Central memory CD8-positive, alpha-beta T cell (primary cell): ENCODE measurements around the gene C1QTNF6.

Experiments used
- ATAC-seq: fragments of 150-1000 bp; cut with Tn5 transposase; replicated peaks from 2 replicates; pipeline ENCODE4 v1.10.0; 2022; ENCODE audit warnings: mild to moderate bottlenecking, moderate FRiP score, moderate number of reproducible peaks; ENCODE audit not compliant: poor library complexity, severe bottlenecking; ENCODE audit errors: extremely low read depth
- DNase-seq, 2 donors: peaks; one replicate each; pipeline ENCODE4 v3.0.0; 2021; ENCODE audit warnings: low spot score in 2 of 2
- H3K27ac Mint-ChIP-seq: one replicate; pipeline ENCODE4 v1.8.0; 2022; ENCODE audit warnings: low read depth, mild to moderate bottlenecking, moderate library complexity, mixed read lengths
- H3K27me3 Mint-ChIP-seq: one replicate; pipeline ENCODE4 v1.8.0; 2022; ENCODE audit warnings: mixed read lengths
- H3K36me3 Mint-ChIP-seq: one replicate; pipeline ENCODE4 v1.8.0; 2022; ENCODE audit warnings: mild to moderate bottlenecking, moderate library complexity, mixed read lengths; ENCODE audit not compliant: insufficient read depth
- H3K4me1 Mint-ChIP-seq: one replicate; pipeline ENCODE4 v1.8.0; 2022; ENCODE audit warnings: mixed read lengths
- H3K4me3 Mint-ChIP-seq: one replicate; pipeline ENCODE4 v1.8.0; 2022; ENCODE audit warnings: mild to moderate bottlenecking, moderate library complexity, mixed read lengths
- H3K9me3 Mint-ChIP-seq: one replicate; pipeline ENCODE4 v1.8.0; 2022; ENCODE audit warnings: mixed read lengths

The C1QTNF6 gene

GRCh38 chr22:37148742-37149665, 39.0 kb downstream of the C1QTNF6 start:
- no peak for ATAC-seq

GRCh38 chr22:37148031-37148651, 39.9 kb downstream of the C1QTNF6 start:
- peaks cover 52% of the 10 kb centered on the region for H3K36me3 Mint-ChIP-seq

More at GRCh38 chr22:37148742-37149665, 39.0 kb downstream of the C1QTNF6 start:
- peak overlapping the region; percentile 93 for H3K4me3 Mint-ChIP-seq
- peak overlapping the region; percentile 92 for H3K27ac Mint-ChIP-seq
- DNase-seq = no peak
- H3K27me3 Mint-ChIP-seq = no peaks in the 10 kb centered on the region
- peaks cover 4% of the 10 kb centered on the region for H3K9me3 Mint-ChIP-seq
- H3K4me1 Mint-ChIP-seq = peaks cover 69% of the 10 kb centered on the region
- peaks cover 43% of the 10 kb centered on the region for H3K36me3 Mint-ChIP-seq

GRCh38 chr22:37147186-37147990, 40.7 kb downstream of the C1QTNF6 start:
- peak overlapping the region; percentile 93 for H3K4me3 Mint-ChIP-seq
- H3K27me3 Mint-ChIP-seq = no peaks in the 10 kb centered on the region
- no peak for DNase-seq
- ATAC-seq = no peak
- H3K9me3 Mint-ChIP-seq = peaks cover 4% of the 10 kb centered on the region
- peaks cover 55% of the 10 kb centered on the region for H3K36me3 Mint-ChIP-seq
- H3K27ac Mint-ChIP-seq = peak overlapping the region; percentile 92
- peaks cover 86% of the 10 kb centered on the region for H3K4me1 Mint-ChIP-seq

More at GRCh38 chr22:37148031-37148651, 39.9 kb downstream of the C1QTNF6 start:
- Mint-ChIP-seq H3K4me3 (peak overlapping the region; percentile 93), H3K4me1 (peaks cover 78% of the 10 kb centered on the region), H3K27ac (peak overlapping the region; percentile 92), H3K9me3 (peaks cover 4% of the 10 kb centered on the region), H3K27me3 (no peaks in the 10 kb centered on the region)
- no peak for DNase-seq
- no peak for ATAC-seq

- Mint-ChIP-seq H3K27me3 (no peaks in the 10 kb centered on the region), H3K27ac (peak overlapping the region; percentile 92), H3K4me1 (peaks cover 86% of the 10 kb centered on the region), H3K9me3 (peaks cover 4% of the 10 kb centered on the region), H3K36me3 (peaks cover 55% of the 10 kb centered on the region), H3K4me3 (peak overlapping the region; percentile 93)
- ATAC-seq (no peak), DNase-seq (no peak)
These were observed 41.4 kb downstream of the C1QTNF6 start for GRCh38 chr22:37146507-37147180.

- H3K27me3 Mint-ChIP-seq = no peaks in the 10 kb centered on the region
These were observed 42.0 kb downstream of the C1QTNF6 start for GRCh38 chr22:37146051-37146385.

GRCh38 chr22:37145180-37146050, 42.6 kb downstream of the C1QTNF6 start:
- Mint-ChIP-seq H3K27me3 (no peaks in the 10 kb centered on the region), H3K4me3 (peak overlapping the region; percentile 93), H3K27ac (peak overlapping the region; percentile 92), H3K4me1 (peaks cover 78% of the 10 kb centered on the region), H3K36me3 (peaks cover 51% of the 10 kb centered on the region), H3K9me3 (no peaks in the 10 kb centered on the region)
- no peak for ATAC-seq
- no peak for DNase-seq

More at GRCh38 chr22:37146051-37146385, 42.0 kb downstream of the C1QTNF6 start:
- H3K4me3 Mint-ChIP-seq = peak overlapping the region; percentile 93
- DNase-seq (no peak), ATAC-seq (no peak)
- peaks cover 4% of the 10 kb centered on the region for H3K9me3 Mint-ChIP-seq
- peaks cover 52% of the 10 kb centered on the region for H3K36me3 Mint-ChIP-seq
- peaks cover 80% of the 10 kb centered on the region for H3K4me1 Mint-ChIP-seq
- peak overlapping the region; percentile 92 for H3K27ac Mint-ChIP-seq

GRCh38 chr22:37144180-37144554, 43.9 kb downstream of the C1QTNF6 start:
- ATAC-seq = no peak
- Mint-ChIP-seq H3K4me3 (no peak overlapping the region), H3K36me3 (peaks cover 47% of the 10 kb centered on the region)

GRCh38 chr22:37141971-37142370, 46.1 kb downstream of the C1QTNF6 start:
- Mint-ChIP-seq H3K9me3 (no peaks in the 10 kb centered on the region), H3K36me3 (peaks cover 60% of the 10 kb centered on the region), H3K27ac (no peak overlapping the region), H3K27me3 (no peaks in the 10 kb centered on the region), H3K4me3 (no peak overlapping the region), H3K4me1 (peaks cover 74% of the 10 kb centered on the region)
- DNase-seq = no peak
- no peak for ATAC-seq

More at GRCh38 chr22:37144180-37144554, 43.9 kb downstream of the C1QTNF6 start:
- peak overlapping the region; percentile 92 for H3K27ac Mint-ChIP-seq
- peaks cover 73% of the 10 kb centered on the region for H3K4me1 Mint-ChIP-seq
- no peak for DNase-seq
- no peaks in the 10 kb centered on the region for H3K9me3 Mint-ChIP-seq
- H3K27me3 Mint-ChIP-seq = no peaks in the 10 kb centered on the region

- H3K9me3 Mint-ChIP-seq = no peaks in the 10 kb centered on the region
- peaks cover 74% of the 10 kb centered on the region for H3K4me1 Mint-ChIP-seq
- peaks cover 62% of the 10 kb centered on the region for H3K36me3 Mint-ChIP-seq
- ATAC-seq (no peak), DNase-seq (no peak)
- H3K27ac Mint-ChIP-seq = no peak overlapping the region
- no peaks in the 10 kb centered on the region for H3K27me3 Mint-ChIP-seq
- no peak overlapping the region for H3K4me3 Mint-ChIP-seq
These were observed 46.6 kb downstream of the C1QTNF6 start for GRCh38 chr22:37141476-37141875.

- Mint-ChIP-seq H3K27ac (no peak overlapping the region), H3K36me3 (peaks cover 60% of the 10 kb centered on the region), H3K27me3 (no peaks in the 10 kb centered on the region), H3K9me3 (no peaks in the 10 kb centered on the region), H3K4me3 (no peak overlapping the region), H3K4me1 (peaks cover 67% of the 10 kb centered on the region)
- no peak for ATAC-seq
- DNase-seq = no peak
These were observed 47.2 kb downstream of the C1QTNF6 start for GRCh38 chr22:37140686-37141323.

- Mint-ChIP-seq H3K27ac (no peak overlapping the region), H3K9me3 (no peaks in the 10 kb centered on the region), H3K27me3 (no peaks in the 10 kb centered on the region), H3K36me3 (peaks cover 66% of the 10 kb centered on the region), H3K4me1 (peaks cover 57% of the 10 kb centered on the region), H3K4me3 (no peak overlapping the region)
- DNase-seq (no peak), ATAC-seq (no peak)
These were observed 48.3 kb downstream of the C1QTNF6 start for GRCh38 chr22:37139762-37140161.
